Measurements from ENCODE around the gene RBM14. TPM values are rescaled to one million over a fixed set of nuclear protein-coding genes. Genes with fewer than 3 reads are reported as not detected.

Gene RBM14
- total RNA-seq, 1 donor from 2014 or later, result 34.9 TPM

- Histone ChIP-seq H3K36me3 (peaks cover 0 to 62% of the 10 kb centered on the region in 2 donors), H3K4me1 (peaks cover 89% of the 10 kb centered on the region), H3K27me3 (no peaks in the 10 kb centered on the region), H3K4me3 (peak overlapping the region; percentile 14 to 77), H3K9me3 (no peaks in the 10 kb centered on the region), H3K27ac (peak overlapping the region; percentile 17)
- intact Hi-C loops (cut with DNase I), result no loop called here
- TF ChIP-seq POLR2AphosphoS5 (IDR thresholded peaks at IDR 0.05; ENCODE audit: insufficient read depth in 1 of 2, low read depth in 1 of 2), result no peak
- TF ChIP-seq POLR2A (IDR thresholded peaks at IDR 0.05), result no peak
- TF ChIP-seq CTCF (IDR thresholded peaks at IDR 0.05), result no peak
- no peak for DNase-seq (ENCODE audit: extremely low spot score in 2 of 2)
These were observed 25.4 kb downstream of the RBM14 start for GRCh38 chr11:66641834-66642233.

- Histone ChIP-seq H3K4me3 (peak overlapping the region; percentile 1 to 9), H3K27ac (no peak overlapping the region), H3K27me3 (no peaks in the 10 kb centered on the region), H3K36me3 (peaks cover 0 to 74% of the 10 kb centered on the region in 2 donors), H3K9me3 (no peaks in the 10 kb centered on the region), H3K4me1 (peaks cover 78% of the 10 kb centered on the region)
- no peak for DNase-seq (ENCODE audit: extremely low spot score in 2 of 2)
- intact Hi-C loops (cut with DNase I), result no loop called here
- TF ChIP-seq CTCF (IDR thresholded peaks at IDR 0.05), result no peak
- no peak for TF ChIP-seq POLR2A (IDR thresholded peaks at IDR 0.05)
- TF ChIP-seq POLR2AphosphoS5 (IDR thresholded peaks at IDR 0.05; ENCODE audit: insufficient read depth in 1 of 2, low read depth in 1 of 2), result no peak
These were observed 27.5 kb downstream of the RBM14 start for GRCh38 chr11:66643745-66644437.

GRCh38 chr11:66646828-66647227 is 30.4 kb downstream of the RBM14 start:
- Histone ChIP-seq H3K9me3 (no peaks in the 10 kb centered on the region), H3K4me1 (peaks cover 52% of the 10 kb centered on the region), H3K36me3 (peaks cover 0 to 71% of the 10 kb centered on the region in 2 donors), H3K27me3 (no peaks in the 10 kb centered on the region), H3K27ac (no peak overlapping the region), H3K4me3 (no peak overlapping the region)
- TF ChIP-seq CTCF (IDR thresholded peaks at IDR 0.05) (no peak), POLR2A (IDR thresholded peaks at IDR 0.05) (no peak), POLR2AphosphoS5 (IDR thresholded peaks at IDR 0.05; ENCODE audit: insufficient read depth in 1 of 2, low read depth in 1 of 2) (no peak)
- intact Hi-C loops (cut with DNase I), result no loop called here
- no peak for DNase-seq (ENCODE audit: extremely low spot score in 2 of 2)

- Histone ChIP-seq H3K9me3 (no peaks in the 10 kb centered on the region), H3K36me3 (peaks cover 0 to 54% of the 10 kb centered on the region in 2 donors), H3K27me3 (no peaks in the 10 kb centered on the region), H3K4me1 (peaks cover 21% of the 10 kb centered on the region), H3K27ac (no peak overlapping the region), H3K4me3 (no peak overlapping the region)
- no peak for DNase-seq (ENCODE audit: extremely low spot score in 2 of 2)
- TF ChIP-seq POLR2A (IDR thresholded peaks at IDR 0.05) (no peak), POLR2AphosphoS5 (IDR thresholded peaks at IDR 0.05; ENCODE audit: insufficient read depth in 1 of 2, low read depth in 1 of 2) (no peak), CTCF (IDR thresholded peaks at IDR 0.05) (no peak)
- intact Hi-C loops (cut with DNase I), result no loop called here
These were observed 33.5 kb downstream of the RBM14 start for GRCh38 chr11:66649903-66650302.

GRCh38 chr11:66651016-66651415 is 34.6 kb downstream of the RBM14 start:
- Histone ChIP-seq H3K36me3 (peaks cover 0 to 44% of the 10 kb centered on the region in 2 donors), H3K9me3 (no peaks in the 10 kb centered on the region), H3K27ac (no peak overlapping the region), H3K27me3 (no peaks in the 10 kb centered on the region), H3K4me3 (no peak overlapping the region), H3K4me1 (peaks cover 10% of the 10 kb centered on the region)
- DNase-seq (ENCODE audit: extremely low spot score in 2 of 2), result no peak
- no peak for TF ChIP-seq POLR2A (IDR thresholded peaks at IDR 0.05)
- TF ChIP-seq CTCF (IDR thresholded peaks at IDR 0.05), result no peak
- TF ChIP-seq POLR2AphosphoS5 (IDR thresholded peaks at IDR 0.05; ENCODE audit: insufficient read depth in 1 of 2, low read depth in 1 of 2), result no peak
- intact Hi-C loops (cut with DNase I), result no loop called here
